ENCODE results near the gene CLEC18C.
"Not testable (repeated sequence)": the region's sequence is repeated elsewhere in the genome, so short reads cannot be mapped to it uniquely, and the experiment has no call there.

The CLEC18C gene

GRCh38 chr16:70173212-70173837 is at the start of gene CLEC18C:
Gene CLEC18C, plus strand, starts transcription at chr16:70173787. Its CDS starts 492 bp downstream, at chr16:70174279.
- H3K36me3 Mint-ChIP-seq, ATAC-seq, H3K27me3 Mint-ChIP-seq, H3K9me3 Mint-ChIP-seq, H3K27ac Mint-ChIP-seq, H3K4me1 Mint-ChIP-seq, H3K4me3 Mint-ChIP-seq: not testable (repeated sequence)

- H3K9me3 Mint-ChIP-seq, H3K27ac Mint-ChIP-seq, ATAC-seq, H3K27me3 Mint-ChIP-seq, H3K4me1 Mint-ChIP-seq, H3K4me3 Mint-ChIP-seq: not testable (repeated sequence)
- peaks cover 39% of the 10 kb centered on the region for H3K36me3 Mint-ChIP-seq
Observed at GRCh38 chr16:70123822-70124221, 49.8 kb upstream of the CLEC18C start.

GRCh38 chr16:70126226-70126625 is 47.4 kb upstream of the CLEC18C start:
- H3K4me3 Mint-ChIP-seq = not testable (repeated sequence)

GRCh38 chr16:70127706-70128105 is 45.9 kb upstream of the CLEC18C start:
- ATAC-seq, H3K27ac Mint-ChIP-seq, H3K27me3 Mint-ChIP-seq, H3K9me3 Mint-ChIP-seq, H3K4me1 Mint-ChIP-seq, H3K4me3 Mint-ChIP-seq: not testable (repeated sequence)
- H3K36me3 Mint-ChIP-seq = peaks cover 46% of the 10 kb centered on the region

More at GRCh38 chr16:70126226-70126625, 47.4 kb upstream of the CLEC18C start:
- ATAC-seq, H3K27ac Mint-ChIP-seq, H3K9me3 Mint-ChIP-seq, H3K27me3 Mint-ChIP-seq, H3K4me1 Mint-ChIP-seq: not testable (repeated sequence)
- peaks cover 45% of the 10 kb centered on the region for H3K36me3 Mint-ChIP-seq

GRCh38 chr16:70128844-70129243 is 44.7 kb upstream of the CLEC18C start:
- H3K9me3 Mint-ChIP-seq, ATAC-seq, H3K4me3 Mint-ChIP-seq, H3K4me1 Mint-ChIP-seq, H3K27ac Mint-ChIP-seq, H3K27me3 Mint-ChIP-seq: not testable (repeated sequence)
- peaks cover 39% of the 10 kb centered on the region for H3K36me3 Mint-ChIP-seq

GRCh38 chr16:70135796-70136195 is 37.8 kb upstream of the CLEC18C start:
- not testable (repeated sequence) for H3K4me1 Mint-ChIP-seq, H3K27me3 Mint-ChIP-seq, ATAC-seq, H3K27ac Mint-ChIP-seq, H3K9me3 Mint-ChIP-seq, H3K4me3 Mint-ChIP-seq
- peaks cover 46% of the 10 kb centered on the region for H3K36me3 Mint-ChIP-seq

GRCh38 chr16:70136595-70136994 is 37.0 kb upstream of the CLEC18C start:
- H3K4me1 Mint-ChIP-seq, ATAC-seq, H3K27me3 Mint-ChIP-seq, H3K27ac Mint-ChIP-seq, H3K9me3 Mint-ChIP-seq, H3K4me3 Mint-ChIP-seq: not testable (repeated sequence)
- peaks cover 42% of the 10 kb centered on the region for H3K36me3 Mint-ChIP-seq

GRCh38 chr16:70142739-70143138 is 30.8 kb upstream of the CLEC18C start:
- H3K27me3 Mint-ChIP-seq, H3K27ac Mint-ChIP-seq, H3K9me3 Mint-ChIP-seq, ATAC-seq, H3K4me3 Mint-ChIP-seq, H3K4me1 Mint-ChIP-seq: not testable (repeated sequence)
- peaks cover 24% of the 10 kb centered on the region for H3K36me3 Mint-ChIP-seq

GRCh38 chr16:70143231-70143895 is 30.2 kb upstream of the CLEC18C start:
- not testable (repeated sequence) for H3K4me1 Mint-ChIP-seq, H3K27me3 Mint-ChIP-seq, H3K4me3 Mint-ChIP-seq, H3K27ac Mint-ChIP-seq, H3K9me3 Mint-ChIP-seq, ATAC-seq
- peaks cover 29% of the 10 kb centered on the region for H3K36me3 Mint-ChIP-seq

- not testable (repeated sequence) for ATAC-seq, H3K27me3 Mint-ChIP-seq, H3K9me3 Mint-ChIP-seq, H3K27ac Mint-ChIP-seq, H3K4me3 Mint-ChIP-seq, H3K4me1 Mint-ChIP-seq
- peaks cover 60% of the 10 kb centered on the region for H3K36me3 Mint-ChIP-seq
Observed at GRCh38 chr16:70147853-70148252, 25.7 kb upstream of the CLEC18C start.

GRCh38 chr16:70148453-70148852 is 25.1 kb upstream of the CLEC18C start:
- H3K4me1 Mint-ChIP-seq, H3K4me3 Mint-ChIP-seq, ATAC-seq, H3K9me3 Mint-ChIP-seq, H3K27ac Mint-ChIP-seq, H3K27me3 Mint-ChIP-seq: not testable (repeated sequence)
- peaks cover 62% of the 10 kb centered on the region for H3K36me3 Mint-ChIP-seq

- H3K27ac Mint-ChIP-seq, ATAC-seq, H3K4me1 Mint-ChIP-seq, H3K27me3 Mint-ChIP-seq, H3K9me3 Mint-ChIP-seq, H3K4me3 Mint-ChIP-seq: not testable (repeated sequence)
- H3K36me3 Mint-ChIP-seq = peaks cover 61% of the 10 kb centered on the region
Observed at GRCh38 chr16:70149296-70149695, 24.3 kb upstream of the CLEC18C start.

- H3K27me3 Mint-ChIP-seq = no peaks in the 10 kb centered on the region
- ATAC-seq = no peak
- H3K36me3 Mint-ChIP-seq = peaks cover 56% of the 10 kb centered on the region
- no peak overlapping the region for H3K4me3 Mint-ChIP-seq
- H3K9me3 Mint-ChIP-seq = no peaks in the 10 kb centered on the region
- no peaks in the 10 kb centered on the region for H3K4me1 Mint-ChIP-seq
- H3K27ac Mint-ChIP-seq = no peak overlapping the region
Observed at GRCh38 chr16:70151391-70151790, 22.2 kb upstream of the CLEC18C start.

- Mint-ChIP-seq H3K36me3 (peaks cover 56% of the 10 kb centered on the region), H3K27ac (no peak overlapping the region), H3K9me3 (no peaks in the 10 kb centered on the region), H3K4me1 (no peaks in the 10 kb centered on the region), H3K27me3 (no peaks in the 10 kb centered on the region), H3K4me3 (no peak overlapping the region)
- ATAC-seq = no peak
Observed at GRCh38 chr16:70151941-70152509, 21.6 kb upstream of the CLEC18C start.

- no peaks in the 10 kb centered on the region for H3K4me1 Mint-ChIP-seq
- no peaks in the 10 kb centered on the region for H3K9me3 Mint-ChIP-seq
- ATAC-seq = no peak
- H3K27ac Mint-ChIP-seq = no peak overlapping the region
- no peak overlapping the region for H3K4me3 Mint-ChIP-seq
- H3K27me3 Mint-ChIP-seq = no peaks in the 10 kb centered on the region
- peaks cover 54% of the 10 kb centered on the region for H3K36me3 Mint-ChIP-seq
Observed at GRCh38 chr16:70152578-70153302, 20.8 kb upstream of the CLEC18C start.
